H9 (cell line): ENCODE data around the gene HOXC6. TPM values are rescaled to one million over a fixed set of nuclear protein-coding genes. Genes with fewer than 3 reads are reported as not detected.

ENCODE experiments used
- DNase-seq: peaks from one replicate; pipeline ENCODE4 v3.0.0-alpha.2; 2017
- H2AFZ ChIP-seq: one replicate; pipeline ENCODE4 v1.6.1; 2013; ENCODE audit warnings: mild to moderate bottlenecking, low read length, control low read depth, moderate library complexity
- H2AK5ac ChIP-seq: 2 replicates; pipeline ENCODE4 v1.6.1; 2013; ENCODE audit warnings: low read length, control low read depth, mixed read lengths; ENCODE audit not compliant: insufficient read length
- H2BK120ac ChIP-seq: one replicate; pipeline ENCODE4 v1.6.1; 2013; ENCODE audit warnings: low read depth, mild to moderate bottlenecking, low read length, control low read depth, inconsistent platforms; ENCODE audit not compliant: poor library complexity, severe bottlenecking
- H2BK12ac ChIP-seq: 2 replicates; pipeline ENCODE4 v1.6.1; 2013; ENCODE audit warnings: low read length, control low read depth, mixed read lengths, low read depth; ENCODE audit not compliant: insufficient read length
- H2BK15ac ChIP-seq: 2 replicates; pipeline ENCODE4 v1.6.1; 2013; ENCODE audit warnings: low read depth, low read length, control low read depth
- H2BK20ac ChIP-seq: one replicate; pipeline ENCODE4 v1.6.1; 2013; ENCODE audit warnings: low read depth, mild to moderate bottlenecking, low read length, control low read depth, inconsistent platforms; ENCODE audit not compliant: poor library complexity, severe bottlenecking
- H2BK5ac ChIP-seq: 2 replicates; pipeline ENCODE4 v1.6.1; 2013; ENCODE audit warnings: low read length, control low read depth, mixed read lengths; ENCODE audit not compliant: insufficient read length
- H3K14ac ChIP-seq: 2 replicates; pipeline ENCODE4 v1.6.1; 2013; ENCODE audit warnings: low read length, control low read depth; ENCODE audit not compliant: insufficient read depth
- H3K18ac ChIP-seq: 2 replicates; pipeline ENCODE4 v1.6.1; 2013; ENCODE audit warnings: low read depth, mild to moderate bottlenecking, mixed read lengths, low read length, control low read depth; ENCODE audit not compliant: insufficient read length
- H3K23ac ChIP-seq: 2 replicates; pipeline ENCODE4 v1.6.1; 2013; ENCODE audit warnings: low read length, control low read depth, mixed read lengths, low read depth; ENCODE audit not compliant: insufficient read length
- H3K23me2 ChIP-seq: 2 replicates; pipeline ENCODE4 v1.6.1; 2013; ENCODE audit warnings: low read depth, mild to moderate bottlenecking, mixed read lengths, low read length, control low read depth; ENCODE audit not compliant: insufficient read length, poor library complexity, severe bottlenecking
- H3K27ac ChIP-seq: 2 replicates; pipeline ENCODE4 v1.5.1; 2013; ENCODE audit warnings: low read length, control low read depth, mixed read lengths, low read depth; ENCODE audit not compliant: insufficient read length
- H3K27me3 ChIP-seq: 2 replicates; pipeline ENCODE4 v1.6.1; 2013; ENCODE audit warnings: low read length, control low read depth, inconsistent platforms; ENCODE audit not compliant: insufficient read depth
- H3K4ac ChIP-seq: 2 replicates; pipeline ENCODE4 v1.6.1; 2013; ENCODE audit warnings: low read depth, mild to moderate bottlenecking, control low read depth, inconsistent platforms, low read length, moderate library complexity
- H3K4me1 ChIP-seq: 2 replicates; pipeline ENCODE4 v1.6.1; 2013; ENCODE audit warnings: low read length, control low read depth, inconsistent platforms; ENCODE audit not compliant: insufficient read depth
- H3K4me2 ChIP-seq: 2 replicates; pipeline ENCODE4 v1.6.1; 2013; ENCODE audit warnings: low read length, control low read depth, mixed read lengths; ENCODE audit not compliant: insufficient read length, insufficient read depth
- H3K56ac ChIP-seq: 2 replicates; pipeline ENCODE4 v1.6.1; 2013; ENCODE audit warnings: low read depth, mild to moderate bottlenecking, mixed read lengths, low read length, control low read depth; ENCODE audit not compliant: insufficient read length
- H3K79me1 ChIP-seq: 2 replicates; pipeline ENCODE4 v1.6.1; 2013; ENCODE audit warnings: low read depth, mild to moderate bottlenecking, moderate library complexity, low read length, control low read depth, inconsistent platforms; ENCODE audit not compliant: insufficient read depth, poor library complexity, severe bottlenecking
- H3K79me2 ChIP-seq: 2 replicates; pipeline ENCODE4 v1.6.1; 2013; ENCODE audit warnings: low read length, control low read depth, inconsistent platforms; ENCODE audit not compliant: insufficient read depth
- H3K9ac ChIP-seq: 2 replicates; pipeline ENCODE4 v1.6.1; 2013; ENCODE audit warnings: low read length, control low read depth, mixed read lengths; ENCODE audit not compliant: insufficient read length; ENCODE audit errors: extremely low read depth
- H3K9me3 ChIP-seq: one replicate; pipeline ENCODE4 v1.6.1; 2013; ENCODE audit warnings: low read depth, low read length, inconsistent platforms; ENCODE audit not compliant: control insufficient read depth
- H3T11ph ChIP-seq: one replicate; pipeline ENCODE4 v1.6.1; 2013; ENCODE audit warnings: mild to moderate bottlenecking, low read length, control low read depth, inconsistent platforms
- H4K20me1 ChIP-seq: one replicate; pipeline ENCODE4 v1.6.1; 2013; ENCODE audit not compliant: control insufficient read depth, insufficient read length, insufficient read depth
- H4K5ac ChIP-seq: 2 replicates; pipeline ENCODE4 v1.6.1; 2013; ENCODE audit warnings: low read depth, mild to moderate bottlenecking, mixed read lengths, low read length, control low read depth; ENCODE audit not compliant: insufficient read length
- H4K8ac ChIP-seq: replicated peaks from 2 replicates; pipeline ENCODE4 v1.6.1; 2013; ENCODE audit warnings: low read length, control low read depth, mixed read lengths, low read depth; ENCODE audit not compliant: insufficient read length
- H4K91ac ChIP-seq: 2 replicates; pipeline ENCODE4 v1.6.1; 2013; ENCODE audit warnings: low read depth, mild to moderate bottlenecking, moderate library complexity, mixed read lengths, low read length, control low read depth; ENCODE audit not compliant: insufficient read length
- H3K27ac Mint-ChIP-seq, 3 experiments: 2 replicates in 2 of 3; 3 replicates in 1 of 3; pipeline ENCODE4 v1.8.0; 2020 to 2021; ENCODE audit warnings: mixed read lengths in 3 of 3, mild to moderate bottlenecking in 1 of 3, moderate library complexity in 1 of 3
- H3K27me3 Mint-ChIP-seq: 2 replicates; pipeline ENCODE4 v1.8.0; 2021; ENCODE audit warnings: low read depth, mild to moderate bottlenecking, moderate library complexity, mixed read lengths
- H3K36me3 Mint-ChIP-seq, 3 experiments: 2 replicates in 2 of 3; 3 replicates in 1 of 3; pipeline ENCODE4 v1.8.0; 2020 to 2021; ENCODE audit warnings: low read depth in 3 of 3, mixed read lengths in 3 of 3; ENCODE audit not compliant: insufficient read depth in 1 of 3
- H3K4me1 Mint-ChIP-seq, 2 experiments: 2 replicates each; pipeline ENCODE4 v1.8.0; 2020; ENCODE audit warnings: mixed read lengths in 2 of 2
- H3K4me3 Mint-ChIP-seq, 2 experiments: 2 replicates in 1 of 2; 3 replicates in 1 of 2; pipeline ENCODE4 v1.8.0; 2020 to 2021; ENCODE audit warnings: mild to moderate bottlenecking in 2 of 2, mixed read lengths in 2 of 2, moderate library complexity in 1 of 2
- H3K9me3 Mint-ChIP-seq, 2 experiments: 2 replicates in 1 of 2; 3 replicates in 1 of 2; pipeline ENCODE4 v1.8.0; 2020; ENCODE audit warnings: mild to moderate bottlenecking in 2 of 2, mixed read lengths in 2 of 2, moderate library complexity in 1 of 2
- WGBS: extraction: QIAGEN DNeasy Blood & Tissue Kit; methylation state at CpG from one replicate; pipeline ENCODE4 v1.1.7; 2013; ENCODE audit warnings: missing lambda C conversion rate, low lambda C conversion rate, mixed read lengths; ENCODE audit not compliant: insufficient read length; ENCODE audit errors: extremely low coverage; 5-methylcytosine and 5-hydroxymethylcytosine counted together
- total RNA-seq: library from RNA; stranded (reverse); gene quantifications from 2 replicates; pipeline ENCODE4 v1.2.1, GENCODE V29; 2021
- TF ChIP-seq, protein P1 (sequence below): fragments of 200-600 bp; sonication (generic); conservative IDR thresholded peaks from 3 replicates; pipeline ENCODE4 v1.8.0; 2021; ENCODE audit warnings: antibody characterized with exemption, mild to moderate bottlenecking

The HOXC6 gene
- total RNA-seq, 1 experiment from 2014 or later, result not detected

DNA sequence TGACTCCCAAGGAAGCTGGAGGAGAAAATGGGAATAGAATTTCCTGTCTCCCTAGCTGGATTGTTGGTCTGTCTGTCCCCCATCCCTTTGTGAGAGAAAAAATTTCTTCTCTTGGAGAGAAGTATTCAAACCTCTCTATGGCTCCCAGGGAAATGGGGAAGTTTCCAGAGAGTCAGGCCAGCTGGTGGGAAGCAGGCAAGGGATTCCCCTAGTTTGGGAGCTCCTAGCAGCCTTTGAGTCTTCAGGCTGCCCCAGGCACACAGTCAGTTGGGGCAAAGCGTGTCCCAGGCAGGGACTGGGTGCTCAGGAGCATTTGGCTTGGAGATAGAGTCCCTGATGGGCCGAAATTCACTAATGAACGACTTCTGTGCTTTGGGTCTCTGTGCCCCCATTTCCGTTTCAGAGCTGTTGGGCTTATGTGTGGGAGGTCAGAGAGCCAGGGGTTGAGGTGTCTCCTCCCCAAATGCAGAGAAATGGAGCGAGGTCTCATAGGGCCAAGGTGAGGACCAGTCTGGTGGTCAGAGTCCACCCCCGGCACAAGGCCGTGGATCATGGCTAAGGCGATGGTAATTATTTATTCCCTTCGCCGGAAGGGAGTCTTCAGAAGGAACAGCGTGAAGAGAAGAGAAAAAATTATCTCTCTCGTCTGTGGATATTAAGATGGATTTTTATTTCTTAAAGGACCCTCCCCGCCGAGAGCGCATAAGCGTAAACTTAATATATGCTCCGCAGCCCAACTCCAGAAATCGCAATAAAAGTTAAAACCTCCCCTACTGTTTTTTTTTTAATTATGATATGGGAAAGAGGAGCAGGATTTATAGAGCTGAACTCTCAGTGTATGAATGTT is 34.9 kb upstream of the HOXC6 start:
- DNase-seq, result no peak
- H3K27me3 ChIP-seq, result peaks cover 99% of the 10 kb centered on the region
- Mint-ChIP-seq H3K4me1 (peaks cover 7 to 31% of the 10 kb centered on the region in 2 experiments), H3K4me3 (0 out of 5 replicates have a peak overlapping the region, but pooled peaks of 1 of the 2 experiments have one; percentile 40), H3K36me3 (no peaks in the 10 kb centered on the region), H3K27me3 (peaks cover 100% of the 10 kb centered on the region), H3K27ac (no peak overlapping the region), H3K9me3 (no peaks in the 10 kb centered on the region; a peak in 1 of 5 replicates)
- H4K91ac ChIP-seq, result no peak overlapping the region
- H3K4me1 ChIP-seq, result no peaks in the 10 kb centered on the region
- H3K4me2 ChIP-seq, result no peak overlapping the region
- H4K8ac ChIP-seq, result no peak overlapping the region
- H3K9ac ChIP-seq, result no peak overlapping the region
- no peak overlapping the region for H4K5ac ChIP-seq
- no peaks in the 10 kb centered on the region for H3K23me2 ChIP-seq
- no peak overlapping the region for H2BK120ac ChIP-seq
- H2BK5ac ChIP-seq, result no peak overlapping the region
- H3K14ac ChIP-seq, result no peak overlapping the region
- H2AK5ac ChIP-seq, result no peak overlapping the region
- H4K20me1 ChIP-seq, result no peaks in the 10 kb centered on the region
- no peaks in the 10 kb centered on the region for H3K9me3 ChIP-seq
- no peak overlapping the region for H3T11ph ChIP-seq
- no peak overlapping the region for H2BK20ac ChIP-seq
- TF ChIP-seq, protein P1, sequence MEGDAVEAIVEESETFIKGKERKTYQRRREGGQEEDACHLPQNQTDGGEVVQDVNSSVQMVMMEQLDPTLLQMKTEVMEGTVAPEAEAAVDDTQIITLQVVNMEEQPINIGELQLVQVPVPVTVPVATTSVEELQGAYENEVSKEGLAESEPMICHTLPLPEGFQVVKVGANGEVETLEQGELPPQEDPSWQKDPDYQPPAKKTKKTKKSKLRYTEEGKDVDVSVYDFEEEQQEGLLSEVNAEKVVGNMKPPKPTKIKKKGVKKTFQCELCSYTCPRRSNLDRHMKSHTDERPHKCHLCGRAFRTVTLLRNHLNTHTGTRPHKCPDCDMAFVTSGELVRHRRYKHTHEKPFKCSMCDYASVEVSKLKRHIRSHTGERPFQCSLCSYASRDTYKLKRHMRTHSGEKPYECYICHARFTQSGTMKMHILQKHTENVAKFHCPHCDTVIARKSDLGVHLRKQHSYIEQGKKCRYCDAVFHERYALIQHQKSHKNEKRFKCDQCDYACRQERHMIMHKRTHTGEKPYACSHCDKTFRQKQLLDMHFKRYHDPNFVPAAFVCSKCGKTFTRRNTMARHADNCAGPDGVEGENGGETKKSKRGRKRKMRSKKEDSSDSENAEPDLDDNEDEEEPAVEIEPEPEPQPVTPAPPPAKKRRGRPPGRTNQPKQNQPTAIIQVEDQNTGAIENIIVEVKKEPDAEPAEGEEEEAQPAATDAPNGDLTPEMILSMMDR, result no peak
- WGBS, result no CpG with 5 or more reads among the region's 18 CpGs
- no peak overlapping the region for H2BK12ac ChIP-seq
- H3K23ac ChIP-seq, result no peak overlapping the region
- no peaks in the 10 kb centered on the region for H3K79me2 ChIP-seq
- no peak overlapping the region for H3K27ac ChIP-seq
- no peak overlapping the region for H3K18ac ChIP-seq
- no peak overlapping the region for H3K4ac ChIP-seq
- no peak overlapping the region for H3K56ac ChIP-seq
- no peak overlapping the region for H2AFZ ChIP-seq
- H3K79me1 ChIP-seq, result no peaks in the 10 kb centered on the region
- H2BK15ac ChIP-seq, result no peak overlapping the region
